ENCODE measurements around the gene ATP8A1. TPM values are rescaled to one million over a fixed set of nuclear protein-coding genes. Genes with fewer than 3 reads are reported as not detected.
"Not testable (repeated sequence)": the region's sequence is repeated elsewhere in the genome, so short reads cannot be mapped to it uniquely, and the experiment has no call there.

ATP8A1 gene
- total RNA-seq, 2 experiments from 2014 or later: 37.2 to 38.5 TPM

DNA sequence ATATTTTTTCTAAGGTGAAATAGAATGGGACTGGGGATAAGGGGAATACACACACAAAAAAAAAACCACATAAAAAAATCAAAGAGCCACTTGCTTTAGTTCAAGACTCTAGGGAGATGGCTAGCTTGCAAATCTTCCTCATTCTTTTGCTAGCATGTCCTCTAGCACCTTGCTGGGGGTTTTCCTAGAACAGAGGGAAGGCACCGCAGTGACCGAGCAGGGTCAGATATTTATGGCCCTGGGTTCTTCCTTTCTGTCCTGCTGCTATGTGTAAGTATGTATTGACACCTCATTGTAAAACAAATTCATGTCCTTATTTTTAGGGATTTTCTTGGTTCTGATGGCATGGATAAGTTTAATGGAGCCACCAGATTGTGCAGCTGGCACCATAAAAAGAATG, 178.4 kb downstream of the ATP8A1 start:
- H3K4me3 Mint-ChIP-seq: no peak overlapping the region
- ATAC-seq (no peak), DNase-seq (no peak)
- H3K27ac Mint-ChIP-seq: no peak overlapping the region
- ChIA-PET CTCF (interaction anchor here (1.8 kb wide), 1 partner anchor 41 kb away, joined by 7 read pairs; no protein-coding TSS in a partner anchor), POLR2A (no interaction called here)
- H3K36me3 Mint-ChIP-seq (ENCODE audit: low read depth): peaks cover 8% of the 10 kb centered on the region
- no peaks in the 10 kb centered on the region for H3K27me3 Mint-ChIP-seq (ENCODE audit: low read depth)
- H3K9me3 Mint-ChIP-seq (ENCODE audit: insufficient read depth): no peaks in the 10 kb centered on the region
- H3K4me1 Mint-ChIP-seq (ENCODE audit: low read depth): no peaks in the 10 kb centered on the region

DNA sequence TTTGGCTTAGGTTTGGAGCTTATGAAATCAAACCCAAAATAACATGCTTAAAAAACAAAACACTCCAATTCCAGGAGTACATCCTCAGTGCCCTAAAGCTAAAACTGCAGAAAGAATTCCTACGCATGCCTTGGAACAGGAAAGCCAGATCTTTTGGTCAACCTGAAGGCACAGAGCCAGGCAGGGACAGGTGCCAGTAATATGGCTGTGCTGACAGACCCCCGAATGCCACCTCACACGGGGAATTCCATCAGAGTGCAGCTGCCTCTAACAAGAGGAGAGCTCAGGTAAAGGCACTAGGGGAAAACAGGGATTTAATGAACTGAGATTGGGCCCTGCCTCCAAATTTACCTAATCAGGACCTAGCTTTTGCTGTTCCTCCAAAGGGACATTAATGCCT, 182.5 kb downstream of the ATP8A1 start:
- ATAC-seq: no peak
- no peak for DNase-seq
- Mint-ChIP-seq H3K9me3 (ENCODE audit: insufficient read depth) (no peaks in the 10 kb centered on the region), H3K27ac (no peak overlapping the region), H3K36me3 (ENCODE audit: low read depth) (peaks cover 4% of the 10 kb centered on the region), H3K4me3 (no peak overlapping the region), H3K27me3 (ENCODE audit: low read depth) (no peaks in the 10 kb centered on the region), H3K4me1 (ENCODE audit: low read depth) (no peaks in the 10 kb centered on the region)
- ChIA-PET POLR2A (no interaction called here), CTCF (no interaction called here)

DNA sequence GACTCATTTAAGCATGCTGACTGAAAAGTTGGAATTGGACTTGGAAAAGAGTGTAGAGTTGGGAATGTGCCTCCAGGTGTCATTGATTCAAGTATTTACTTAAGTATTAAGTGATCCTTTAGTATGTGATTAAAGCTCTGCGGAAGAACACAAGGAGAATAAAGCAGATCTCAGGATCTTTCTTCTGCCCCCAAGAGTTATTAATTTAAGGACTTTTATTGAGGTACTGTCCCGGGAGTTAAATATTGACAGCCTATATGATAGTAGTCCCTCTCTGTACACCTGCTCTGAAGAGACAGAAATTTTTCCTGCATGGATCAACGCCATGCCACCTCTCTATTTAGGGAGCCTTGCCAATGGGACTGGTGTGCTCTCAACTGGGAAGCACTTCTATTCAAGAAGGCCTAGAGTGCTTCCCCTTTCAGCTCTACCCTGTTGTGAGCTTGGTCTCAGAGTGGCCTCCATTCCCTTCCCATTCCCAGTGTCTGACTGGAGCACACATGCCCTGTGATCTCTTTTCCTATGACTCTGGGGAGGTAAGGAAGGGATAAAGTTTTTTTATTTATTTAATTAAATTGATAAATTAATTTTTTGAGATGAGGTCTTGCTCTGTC, 183.7 kb downstream of the ATP8A1 start:
- no peak for DNase-seq
- Mint-ChIP-seq H3K4me1 (ENCODE audit: low read depth) (no peaks in the 10 kb centered on the region), H3K9me3 (ENCODE audit: insufficient read depth) (no peaks in the 10 kb centered on the region), H3K27me3 (ENCODE audit: low read depth) (no peaks in the 10 kb centered on the region), H3K4me3 (no peak overlapping the region), H3K36me3 (ENCODE audit: low read depth) (peaks cover 4% of the 10 kb centered on the region), H3K27ac (no peak overlapping the region)
- CTCF ChIA-PET: no interaction called here
- no peak for ATAC-seq
- POLR2A ChIA-PET: no interaction called here

DNA sequence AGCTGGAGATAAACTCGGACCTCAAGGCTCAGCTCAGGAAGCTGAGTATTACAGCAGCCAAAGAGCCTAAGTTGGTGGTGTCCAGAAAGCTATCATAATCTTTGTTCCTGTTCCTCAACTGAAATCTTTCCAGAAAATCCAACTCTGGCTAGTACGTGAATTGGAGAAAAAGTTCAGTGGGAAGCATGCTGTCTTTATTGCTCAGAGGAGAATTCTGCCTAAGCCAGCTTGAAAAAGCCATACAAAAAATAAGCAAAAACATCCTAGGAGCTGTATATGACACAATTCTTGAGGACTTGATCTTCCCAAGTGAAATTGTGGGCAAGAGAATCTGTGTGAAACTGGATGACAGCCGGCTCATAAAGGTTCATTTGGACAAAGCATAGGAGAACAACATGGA, 185.0 kb downstream of the ATP8A1 start:
- ChIA-PET POLR2A (no interaction called here), CTCF (no interaction called here)
- DNase-seq (no peak), ATAC-seq (no peak)
- no peak overlapping the region for H3K4me3 Mint-ChIP-seq
- no peaks in the 10 kb centered on the region for H3K4me1 Mint-ChIP-seq (ENCODE audit: low read depth)
- no peak overlapping the region for H3K27ac Mint-ChIP-seq
- peaks cover 2% of the 10 kb centered on the region for H3K36me3 Mint-ChIP-seq (ENCODE audit: low read depth)
- no peaks in the 10 kb centered on the region for H3K9me3 Mint-ChIP-seq (ENCODE audit: insufficient read depth)
- H3K27me3 Mint-ChIP-seq (ENCODE audit: low read depth): no peaks in the 10 kb centered on the region

DNA sequence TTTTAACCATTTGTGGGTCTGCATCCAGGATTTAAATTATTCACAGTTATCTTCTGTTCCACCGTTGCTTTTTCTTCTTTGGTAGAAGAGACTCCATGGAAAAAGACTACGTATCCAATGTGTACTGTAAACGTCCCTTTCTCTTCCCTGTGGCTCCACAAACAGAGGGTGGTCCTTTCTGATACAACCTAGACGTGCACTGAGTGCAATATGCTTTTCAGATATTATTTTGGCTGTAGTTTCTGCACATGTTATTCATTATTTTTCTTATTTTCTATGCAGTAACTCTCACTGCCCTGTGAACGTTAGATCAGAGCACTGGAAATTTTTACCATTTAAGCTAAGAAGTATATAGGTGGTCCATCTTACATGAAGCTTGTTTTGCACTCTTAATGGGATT, 186.9 kb downstream of the ATP8A1 start:
- no peak for DNase-seq
- no peaks in the 10 kb centered on the region for H3K27me3 Mint-ChIP-seq (ENCODE audit: low read depth)
- ChIA-PET POLR2A (no interaction called here), CTCF (no interaction called here)
- H3K9me3 Mint-ChIP-seq (ENCODE audit: insufficient read depth): no peaks in the 10 kb centered on the region
- no peak overlapping the region for H3K4me3 Mint-ChIP-seq
- H3K36me3 Mint-ChIP-seq (ENCODE audit: low read depth): peaks cover 2% of the 10 kb centered on the region
- H3K27ac Mint-ChIP-seq: no peak overlapping the region
- ATAC-seq: no peak
- no peaks in the 10 kb centered on the region for H3K4me1 Mint-ChIP-seq (ENCODE audit: low read depth)

DNA sequence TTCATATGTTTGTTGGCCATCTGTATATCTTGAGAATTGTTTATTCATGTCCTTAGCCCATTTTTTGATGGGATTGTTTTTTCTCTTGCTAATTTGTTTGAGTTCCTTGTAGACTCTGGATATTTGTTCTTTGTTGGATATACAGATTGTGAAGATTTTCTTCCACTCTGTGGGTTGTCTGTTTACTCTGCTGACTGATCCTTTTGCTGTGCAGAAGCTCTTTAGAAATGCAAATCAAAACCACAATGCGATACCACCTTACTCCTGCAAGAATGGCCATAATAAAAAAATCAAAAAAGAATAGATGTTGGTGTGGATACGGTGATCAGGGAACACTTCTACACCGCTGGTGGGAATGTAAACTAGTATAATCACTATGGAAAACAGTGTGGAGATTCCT, 189.1 kb downstream of the ATP8A1 start:
- H3K4me3 Mint-ChIP-seq; H3K27ac Mint-ChIP-seq; H3K27me3 Mint-ChIP-seq (ENCODE audit: low read depth); H3K9me3 Mint-ChIP-seq (ENCODE audit: insufficient read depth); H3K4me1 Mint-ChIP-seq (ENCODE audit: low read depth); ATAC-seq; DNase-seq; POLR2A ChIA-PET: not testable (repeated sequence)
- H3K36me3 Mint-ChIP-seq (ENCODE audit: low read depth): peaks cover 10% of the 10 kb centered on the region
- CTCF ChIA-PET: interaction anchor here (1.6 kb wide), 1 partner anchor 96 kb away, joined by 4 read pairs; no protein-coding TSS in a partner anchor

DNA sequence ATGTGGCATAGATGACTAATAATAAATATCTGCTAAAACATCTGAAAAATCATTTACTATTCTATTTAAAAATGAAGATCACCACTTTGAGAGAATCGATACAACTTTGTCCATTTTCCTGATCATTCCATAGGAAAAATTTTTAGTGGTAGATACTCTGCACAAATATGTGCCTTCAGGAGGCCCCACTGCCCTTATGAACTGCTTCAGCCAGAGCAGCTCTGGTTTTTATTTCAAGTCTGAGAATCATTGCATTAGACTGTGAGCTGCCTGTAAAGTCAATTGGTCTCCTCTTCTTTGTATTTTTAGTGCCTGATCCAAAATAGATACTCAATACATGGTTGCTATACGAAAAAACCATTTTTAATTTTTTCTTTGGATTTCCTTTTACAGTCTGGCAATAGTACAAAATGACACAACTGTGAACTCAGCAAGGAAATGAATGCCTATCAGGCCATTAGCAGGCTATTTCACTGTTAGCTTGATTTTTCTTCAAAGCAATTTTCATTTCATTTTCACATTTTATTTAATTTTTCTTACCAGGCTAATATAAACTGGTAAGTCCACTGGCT, 190.5 kb downstream of the ATP8A1 start:
- POLR2A ChIA-PET: no interaction called here
- Mint-ChIP-seq H3K27me3 (ENCODE audit: low read depth) (no peaks in the 10 kb centered on the region), H3K36me3 (ENCODE audit: low read depth) (peaks cover 23% of the 10 kb centered on the region), H3K4me3 (no peak overlapping the region), H3K9me3 (ENCODE audit: insufficient read depth) (no peaks in the 10 kb centered on the region), H3K4me1 (ENCODE audit: low read depth) (no peaks in the 10 kb centered on the region), H3K27ac (no peak overlapping the region)
- CTCF ChIA-PET: interaction anchor here (1.6 kb wide), 1 partner anchor 95 kb away, joined by 4 read pairs; no protein-coding TSS in a partner anchor
- no peak for DNase-seq
- ATAC-seq: no peak

DNA sequence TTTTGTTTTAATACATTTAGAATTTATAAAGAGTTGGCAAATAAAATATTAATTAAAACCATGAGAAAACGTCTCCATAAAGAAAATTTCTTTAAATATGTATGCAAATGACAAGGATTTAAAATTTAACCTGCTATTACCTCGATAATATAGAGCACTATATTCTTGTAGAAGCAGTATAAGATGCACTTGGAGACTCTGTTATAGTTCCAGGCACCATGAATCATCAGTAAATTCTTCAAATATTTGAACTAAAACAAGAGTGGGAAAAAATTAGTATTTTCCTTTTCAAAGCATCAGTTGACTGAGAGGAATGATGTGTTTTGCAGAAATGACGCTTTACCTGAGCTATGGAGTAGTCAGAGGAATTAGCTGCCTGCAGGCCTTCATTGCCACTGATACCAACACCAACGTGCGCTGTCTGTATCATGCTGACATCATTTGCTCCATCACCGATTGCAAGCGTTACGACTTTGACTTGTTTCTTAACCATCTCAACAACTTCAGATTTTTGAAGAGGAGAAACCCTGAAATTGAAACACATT, 192.3 kb downstream of the ATP8A1 start:
- ATAC-seq (no peak), DNase-seq (no peak)
- no peaks in the 10 kb centered on the region for H3K4me1 Mint-ChIP-seq (ENCODE audit: low read depth)
- H3K9me3 Mint-ChIP-seq (ENCODE audit: insufficient read depth): no peaks in the 10 kb centered on the region
- ChIA-PET CTCF (interaction anchor here (2.0 kb wide), 1 partner anchor 55 kb away, joined by 6 read pairs; no protein-coding TSS in a partner anchor), POLR2A (no interaction called here)
- peaks cover 31% of the 10 kb centered on the region for H3K36me3 Mint-ChIP-seq (ENCODE audit: low read depth)
- no peaks in the 10 kb centered on the region for H3K27me3 Mint-ChIP-seq (ENCODE audit: low read depth)
- H3K27ac Mint-ChIP-seq: no peak overlapping the region
- no peak overlapping the region for H3K4me3 Mint-ChIP-seq

DNA sequence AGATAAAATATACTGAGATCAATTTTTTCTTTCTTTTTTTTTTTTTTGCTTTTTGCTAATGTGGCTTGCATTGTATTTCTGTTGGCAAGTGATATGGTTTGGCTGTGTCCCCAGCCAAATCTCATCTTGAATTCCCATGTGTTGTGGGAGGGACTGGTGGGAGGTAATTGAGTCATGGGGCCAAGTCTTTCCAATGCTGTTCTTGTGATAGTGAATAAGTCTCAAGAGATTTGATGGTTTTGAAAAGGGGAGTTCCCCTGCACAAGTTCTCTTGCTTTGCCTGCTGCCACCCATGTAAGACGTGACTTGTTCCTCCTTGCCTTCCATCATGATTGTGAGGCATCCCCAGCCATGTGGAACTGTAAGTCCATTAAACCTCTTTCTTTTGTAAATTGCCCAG, 195.7 kb downstream of the ATP8A1 start:
- H3K4me3 Mint-ChIP-seq; POLR2A ChIA-PET; DNase-seq; H3K27ac Mint-ChIP-seq; H3K4me1 Mint-ChIP-seq (ENCODE audit: low read depth); H3K27me3 Mint-ChIP-seq (ENCODE audit: low read depth); CTCF ChIA-PET; ATAC-seq; H3K9me3 Mint-ChIP-seq (ENCODE audit: insufficient read depth): not testable (repeated sequence)
- peaks cover 31% of the 10 kb centered on the region for H3K36me3 Mint-ChIP-seq (ENCODE audit: low read depth)

DNA sequence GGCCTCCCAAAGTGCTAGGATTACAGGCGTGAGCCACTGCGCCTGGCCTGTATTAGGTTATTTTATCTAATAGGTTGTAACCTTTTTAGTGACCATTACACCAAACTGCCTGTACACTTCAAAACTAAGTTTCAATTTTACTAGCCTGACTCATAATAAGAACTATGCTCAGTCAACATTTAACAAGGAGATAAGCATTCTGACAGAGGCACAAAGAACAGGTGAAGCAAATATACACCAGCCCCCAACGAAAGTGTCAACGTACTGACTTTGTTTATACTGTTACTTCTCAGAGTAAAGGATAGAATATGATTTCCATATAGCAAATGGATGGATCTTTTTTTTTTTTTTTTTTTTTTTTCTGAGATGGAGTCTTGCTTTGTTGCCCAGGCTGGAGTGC, 196.9 kb downstream of the ATP8A1 start:
- H3K36me3 Mint-ChIP-seq (ENCODE audit: low read depth): peaks cover 36% of the 10 kb centered on the region
- ATAC-seq: no peak
- H3K4me3 Mint-ChIP-seq: no peak overlapping the region
- no peaks in the 10 kb centered on the region for H3K9me3 Mint-ChIP-seq (ENCODE audit: insufficient read depth)
- H3K4me1 Mint-ChIP-seq (ENCODE audit: low read depth): no peaks in the 10 kb centered on the region
- ChIA-PET CTCF (no interaction called here), POLR2A (no interaction called here)
- H3K27me3 Mint-ChIP-seq (ENCODE audit: low read depth): no peaks in the 10 kb centered on the region
- no peak for DNase-seq
- H3K27ac Mint-ChIP-seq: no peak overlapping the region

DNA sequence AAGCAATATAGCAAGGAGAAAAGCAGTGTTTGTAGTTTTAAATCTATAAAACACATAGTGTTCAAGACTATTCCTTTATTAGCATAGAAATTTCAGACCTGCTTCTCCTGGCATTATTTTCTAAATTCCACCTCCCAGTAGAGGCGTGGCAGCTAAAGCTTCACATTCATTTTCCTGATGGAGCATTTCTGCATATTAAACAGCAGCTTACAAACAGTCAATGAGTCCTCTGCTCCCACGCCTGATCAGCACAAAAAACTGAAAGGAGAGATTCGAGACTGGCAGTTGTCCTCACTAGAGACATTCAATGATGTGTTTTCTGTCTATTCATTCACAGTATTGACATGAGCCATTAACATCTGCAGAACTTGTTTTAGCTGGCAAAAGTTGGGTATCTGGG, 198.2 kb downstream of the ATP8A1 start:
- H3K36me3 Mint-ChIP-seq (ENCODE audit: low read depth): peaks cover 37% of the 10 kb centered on the region
- no peak overlapping the region for H3K27ac Mint-ChIP-seq
- CTCF ChIA-PET: no interaction called here
- H3K4me1 Mint-ChIP-seq (ENCODE audit: low read depth): no peaks in the 10 kb centered on the region
- ATAC-seq: no peak
- H3K4me3 Mint-ChIP-seq: no peak overlapping the region
- no peaks in the 10 kb centered on the region for H3K27me3 Mint-ChIP-seq (ENCODE audit: low read depth)
- POLR2A ChIA-PET: no interaction called here
- DNase-seq: no peak
- H3K9me3 Mint-ChIP-seq (ENCODE audit: insufficient read depth): no peaks in the 10 kb centered on the region

DNA sequence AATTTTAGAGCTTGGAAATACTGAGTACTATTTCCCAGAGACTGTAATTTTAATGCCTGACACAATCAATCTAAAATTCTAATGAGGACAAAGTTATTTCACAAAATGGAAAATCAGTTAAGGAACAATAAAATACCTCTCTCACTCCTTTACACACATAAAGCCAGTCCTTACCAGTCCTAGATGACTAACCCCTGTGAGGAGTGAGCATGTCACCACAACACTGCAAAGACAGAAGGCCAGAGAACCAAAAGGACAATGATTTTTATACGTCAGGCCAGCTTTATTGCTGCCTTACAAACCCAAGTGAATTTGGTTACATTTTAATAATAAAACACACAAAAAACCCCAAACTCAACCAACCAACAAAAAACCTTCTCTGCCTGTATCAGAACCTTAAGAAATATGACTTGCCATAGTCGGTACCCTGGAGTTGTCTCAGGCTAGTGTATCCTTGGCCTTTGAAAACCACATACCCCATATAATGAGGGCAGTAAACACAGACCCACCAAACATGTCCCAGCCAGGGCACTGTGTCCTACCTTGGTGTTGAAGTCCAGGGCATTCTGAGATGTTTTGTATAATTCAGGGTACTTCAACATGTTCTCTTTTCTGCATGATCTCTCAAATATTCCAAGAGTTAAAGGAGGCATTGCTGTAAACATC, 202.0 kb downstream of the ATP8A1 start:
- POLR2A ChIA-PET: no interaction called here
- H3K36me3 Mint-ChIP-seq (ENCODE audit: low read depth): peaks cover 23% of the 10 kb centered on the region
- ATAC-seq (no peak), DNase-seq (no peak)
- no peaks in the 10 kb centered on the region for H3K4me1 Mint-ChIP-seq (ENCODE audit: low read depth)
- H3K27me3 Mint-ChIP-seq (ENCODE audit: low read depth): no peaks in the 10 kb centered on the region
- H3K4me3 Mint-ChIP-seq: no peak overlapping the region
- no peaks in the 10 kb centered on the region for H3K9me3 Mint-ChIP-seq (ENCODE audit: insufficient read depth)
- CTCF ChIA-PET: no interaction called here
- H3K27ac Mint-ChIP-seq: no peak overlapping the region

Measured in activated CD8-positive, alpha-beta T cell treated with anti-CD3 and anti-CD28 coated beads, Interleukin-2, amount 10 ng/mL, durations not matched to agents 7 days and 5 days (primary cell).